Fibroblast of the aortic adventitia (primary cell): ENCODE measurements around the gene SPRYD4. TPM values are rescaled to one million over a fixed set of nuclear protein-coding genes. Genes with fewer than 3 reads are reported as not detected.

Experiments
- DNase-seq: peaks from one replicate; pipeline ENCODE4 v3.0.0-alpha.2; 2010; ENCODE audit warnings: low read depth
- H3K4me3 ChIP-seq: 2 replicates; pipeline ENCODE4 v1.5.1; 2011; ENCODE audit warnings: low read depth, mild to moderate bottlenecking, control low read depth, low read length, moderate library complexity
- CTCF ChIP-seq: IDR thresholded peaks from 2 replicates; pipeline ENCODE4 v1.5.1; 2011; ENCODE audit warnings: mild to moderate bottlenecking, low read length, control low read depth, inconsistent platforms; ENCODE audit not compliant: insufficient read depth
- total RNA-seq: library from RNA; depleted of rRNA; stranded (reverse); fragments of >200 nt; gene quantifications from 2 replicates; pipeline ENCODE4 v1.2.3, GENCODE V29; 2012; ENCODE audit warnings: low replicate concordance

The SPRYD4 gene
- total RNA-seq, 1 donor = 3.0 TPM

GRCh38 chr12:56521590-56522371 is 53.4 kb downstream of the SPRYD4 start, which contains the start of gene RBMS2:
TSS of gene RBMS2 (plus strand) at chr12:56521820. CDS start at chr12:56522024, 204 bp downstream.
- no peak for TF ChIP-seq CTCF
- DNase-seq = peak; percentile 95
- peak within 1 kb of the TSS; percentile 77 for H3K4me3 ChIP-seq

GRCh38 chr12:56522411-56523193 is 54.2 kb downstream of the SPRYD4 start:
- peak; percentile 46 for DNase-seq
- H3K4me3 ChIP-seq = peak overlapping the region; percentile 77
- TF ChIP-seq CTCF = no peak

GRCh38 chr12:56528846-56529245 is 60.5 kb downstream of the SPRYD4 start:
- TF ChIP-seq CTCF = no peak
- peak; percentile 51 for DNase-seq
- no peak overlapping the region for H3K4me3 ChIP-seq

Other genes starting within 250 kb of the SPRYD4 start
- 75.0 and 86.0 TPM in 2 replicates for gene RNF41, start 246.7 kb upstream of the SPRYD4 start, total RNA-seq
- gene NABP2, start 244.2 kb upstream of the SPRYD4 start, total RNA-seq = 13.9 and 31.5 TPM in 2 replicates
- 0.18 TPM in 1 of 2 replicates, not detected in the other for gene SLC39A5, start 238.5 kb upstream of the SPRYD4 start, total RNA-seq
- gene ANKRD52, start 210.2 kb upstream of the SPRYD4 start, total RNA-seq = 8.7 and 20.0 TPM in 2 replicates
- 5.1 and 8.0 TPM in 2 replicates for gene COQ10A, start 201.6 kb upstream of the SPRYD4 start, total RNA-seq
- 40.9 and 117 TPM in 2 replicates for gene CS, start 168.2 kb upstream of the SPRYD4 start, total RNA-seq
- 76.1 and 120 TPM in 2 replicates for gene CNPY2, start 152.6 kb upstream of the SPRYD4 start, total RNA-seq
- 23.0 and 37.7 TPM in 2 replicates for gene PAN2, start 134.6 kb upstream of the SPRYD4 start, total RNA-seq
- gene IL23A, start 129.7 kb upstream of the SPRYD4 start, total RNA-seq = not detected in 2 replicates
- gene STAT2, start 108.5 kb upstream of the SPRYD4 start, total RNA-seq = 268 and 280 TPM in 2 replicates
- not detected in 2 replicates for gene APOF, start 105.7 kb upstream of the SPRYD4 start, total RNA-seq
- 1.6 and 15.9 TPM in 2 replicates for gene TIMELESS, start 19.2 kb upstream of the SPRYD4 start, total RNA-seq
- gene MIP, start 13.9 kb upstream of the SPRYD4 start, total RNA-seq = not detected in 2 replicates
- gene GLS2, start 19.6 kb downstream of the SPRYD4 start, total RNA-seq = 0.36 TPM in 1 of 2 replicates, not detected in the other
- gene RBMS2, start 53.2 kb downstream of the SPRYD4 start, total RNA-seq = 7.1 and 19.2 TPM in 2 replicates
- 35.0 and 53.4 TPM in 2 replicates for gene BAZ2A, start 161.7 kb downstream of the SPRYD4 start, total RNA-seq
- 318 and 385 TPM in 2 replicates for gene ATP5F1B, start 177.4 kb downstream of the SPRYD4 start, total RNA-seq
- 51.7 and 129 TPM in 2 replicates for gene PTGES3, start 219.7 kb downstream of the SPRYD4 start, total RNA-seq